Cardiac fibroblast (primary cell): ENCODE measurements around the gene SEMA6B.

Experiments
- DNase-seq, 2 donors: peaks; one replicate each; pipeline versions ENCODE4 v3.0.0 to v3.0.0-alpha.2; 2010; ENCODE audit warnings: low read depth in 2 of 2
- H3K4me3 ChIP-seq, 2 donors: replicated peaks in 1 of 2; 1 replicate in 1 of 2; 2 replicates in 1 of 2; pipeline ENCODE4 v1.5.1; 2011; ENCODE audit warnings: low read depth in 2 of 2, low read length in 2 of 2, mild to moderate bottlenecking in 2 of 2, moderate library complexity in 1 of 2
- TF ChIP-seq, protein P1 (sequence below): IDR thresholded peaks from one replicate; pipeline ENCODE4 v1.5.1; 2011; ENCODE audit warnings: low read depth, mild to moderate bottlenecking, low read length, inconsistent platforms

The SEMA6B gene

DNA sequence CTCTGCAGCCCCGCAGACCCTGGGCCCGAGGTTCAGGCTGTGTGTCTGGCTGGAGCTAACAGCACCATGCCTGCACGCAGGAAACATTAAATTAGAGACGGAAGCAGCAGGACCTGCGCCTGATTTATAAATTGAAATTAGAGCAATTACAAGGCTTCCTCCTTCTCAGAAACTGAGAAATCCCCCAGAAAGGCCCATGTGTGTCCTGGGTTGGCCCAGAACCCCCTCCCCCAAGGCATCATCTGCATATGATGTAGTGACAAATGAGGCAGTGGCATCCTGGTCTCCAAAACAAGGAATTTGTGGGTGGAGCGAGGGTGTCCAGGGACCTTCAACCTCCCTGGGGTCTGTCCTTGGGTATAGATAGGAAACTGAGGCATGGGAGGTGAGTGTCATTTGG lies 27.2 kb upstream of the SEMA6B start:
- DNase-seq, result no peak
- TF ChIP-seq, protein P1, sequence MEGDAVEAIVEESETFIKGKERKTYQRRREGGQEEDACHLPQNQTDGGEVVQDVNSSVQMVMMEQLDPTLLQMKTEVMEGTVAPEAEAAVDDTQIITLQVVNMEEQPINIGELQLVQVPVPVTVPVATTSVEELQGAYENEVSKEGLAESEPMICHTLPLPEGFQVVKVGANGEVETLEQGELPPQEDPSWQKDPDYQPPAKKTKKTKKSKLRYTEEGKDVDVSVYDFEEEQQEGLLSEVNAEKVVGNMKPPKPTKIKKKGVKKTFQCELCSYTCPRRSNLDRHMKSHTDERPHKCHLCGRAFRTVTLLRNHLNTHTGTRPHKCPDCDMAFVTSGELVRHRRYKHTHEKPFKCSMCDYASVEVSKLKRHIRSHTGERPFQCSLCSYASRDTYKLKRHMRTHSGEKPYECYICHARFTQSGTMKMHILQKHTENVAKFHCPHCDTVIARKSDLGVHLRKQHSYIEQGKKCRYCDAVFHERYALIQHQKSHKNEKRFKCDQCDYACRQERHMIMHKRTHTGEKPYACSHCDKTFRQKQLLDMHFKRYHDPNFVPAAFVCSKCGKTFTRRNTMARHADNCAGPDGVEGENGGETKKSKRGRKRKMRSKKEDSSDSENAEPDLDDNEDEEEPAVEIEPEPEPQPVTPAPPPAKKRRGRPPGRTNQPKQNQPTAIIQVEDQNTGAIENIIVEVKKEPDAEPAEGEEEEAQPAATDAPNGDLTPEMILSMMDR, result no peak

DNA sequence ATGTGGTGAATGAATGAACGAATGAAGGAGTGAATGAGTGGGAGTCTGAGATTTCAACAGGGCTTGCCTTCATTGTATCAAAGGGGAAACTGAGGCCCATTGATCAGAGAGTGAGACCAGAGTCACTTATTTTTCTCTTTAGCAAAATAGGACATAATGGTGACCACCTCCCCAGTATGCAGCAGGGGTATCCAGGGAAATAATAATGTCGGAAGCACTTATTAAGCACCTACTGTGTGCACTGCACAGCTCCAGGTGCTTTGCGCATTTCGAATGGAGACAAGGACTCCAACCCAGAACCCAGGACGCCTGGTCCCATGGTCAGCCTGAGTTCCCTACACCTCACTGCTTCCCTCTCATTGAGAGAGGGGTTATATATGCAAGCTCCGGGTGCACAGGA lies 26.8 kb upstream of the SEMA6B start:
- DNase-seq, result no peak
- TF ChIP-seq, protein P1, result no peak
- H3K4me3 ChIP-seq, result no peak overlapping the region

More for the DNA sequence above, 27.2 kb upstream of the SEMA6B start:
- no peak overlapping the region for H3K4me3 ChIP-seq

DNA sequence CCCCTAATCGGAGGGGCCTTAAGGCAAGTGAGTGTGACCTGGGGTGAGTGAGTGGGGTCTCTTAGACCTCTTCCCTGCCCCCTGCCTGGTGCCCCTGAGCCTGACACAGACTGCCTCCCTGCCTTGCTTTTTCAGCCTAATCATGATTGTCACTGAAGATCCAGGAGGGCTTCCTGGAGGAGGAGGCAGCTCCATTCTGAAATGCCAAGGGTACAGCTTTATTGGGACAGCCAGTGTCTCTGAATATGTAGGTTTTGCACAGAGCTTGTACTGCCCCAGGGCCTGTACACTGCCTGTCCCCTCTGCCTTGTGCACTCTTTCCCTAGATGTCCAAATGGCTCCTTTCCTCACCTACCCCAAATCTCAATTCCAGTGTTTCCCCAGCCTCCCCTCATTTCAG lies 26.1 kb upstream of the SEMA6B start:
- TF ChIP-seq, protein P1, result no peak
- DNase-seq, result no peak
- no peak overlapping the region for H3K4me3 ChIP-seq

DNA sequence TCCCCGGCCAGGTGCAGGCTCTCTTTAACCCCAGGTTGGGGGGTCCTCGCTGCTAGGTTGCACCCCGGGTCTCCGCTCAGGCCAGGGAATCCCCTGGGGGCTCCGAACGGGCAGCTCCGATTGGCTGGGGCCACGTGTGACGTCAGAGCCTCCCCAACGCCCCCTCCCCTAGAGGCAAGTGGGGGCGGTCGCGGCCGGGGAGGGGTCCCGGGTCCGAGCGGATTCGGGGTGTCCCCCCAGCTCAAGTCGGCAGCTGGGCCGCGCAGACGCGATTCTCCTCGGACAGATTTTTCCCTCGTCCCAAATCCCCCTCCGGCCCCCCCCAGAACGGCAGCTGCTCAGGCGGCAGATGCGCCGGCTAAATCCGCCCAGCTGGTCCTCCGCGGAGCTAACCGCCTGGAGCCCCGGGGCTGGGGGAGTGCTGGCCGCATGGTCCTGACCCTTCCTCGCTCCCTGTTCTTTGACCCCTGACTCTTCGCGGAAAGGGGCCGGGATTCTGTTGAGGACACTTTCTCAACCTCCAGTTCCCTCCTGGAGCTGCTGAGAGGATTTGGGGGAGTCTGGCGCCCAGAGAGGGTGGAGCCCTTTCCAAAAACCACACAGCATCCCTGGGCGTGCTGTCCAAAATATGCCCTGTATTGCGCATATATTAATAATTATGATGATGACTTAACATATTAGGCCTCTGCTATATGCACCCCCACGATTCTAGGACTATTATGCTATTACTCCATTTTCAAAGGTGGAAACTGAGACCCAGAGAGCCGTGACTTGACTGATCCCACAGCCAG lies 25.4 kb upstream of the SEMA6B start:
- H3K4me3 ChIP-seq, result peak overlapping the region; percentile 43 to 62
- TF ChIP-seq, protein P1, result no peak
- DNase-seq, result no peak

DNA sequence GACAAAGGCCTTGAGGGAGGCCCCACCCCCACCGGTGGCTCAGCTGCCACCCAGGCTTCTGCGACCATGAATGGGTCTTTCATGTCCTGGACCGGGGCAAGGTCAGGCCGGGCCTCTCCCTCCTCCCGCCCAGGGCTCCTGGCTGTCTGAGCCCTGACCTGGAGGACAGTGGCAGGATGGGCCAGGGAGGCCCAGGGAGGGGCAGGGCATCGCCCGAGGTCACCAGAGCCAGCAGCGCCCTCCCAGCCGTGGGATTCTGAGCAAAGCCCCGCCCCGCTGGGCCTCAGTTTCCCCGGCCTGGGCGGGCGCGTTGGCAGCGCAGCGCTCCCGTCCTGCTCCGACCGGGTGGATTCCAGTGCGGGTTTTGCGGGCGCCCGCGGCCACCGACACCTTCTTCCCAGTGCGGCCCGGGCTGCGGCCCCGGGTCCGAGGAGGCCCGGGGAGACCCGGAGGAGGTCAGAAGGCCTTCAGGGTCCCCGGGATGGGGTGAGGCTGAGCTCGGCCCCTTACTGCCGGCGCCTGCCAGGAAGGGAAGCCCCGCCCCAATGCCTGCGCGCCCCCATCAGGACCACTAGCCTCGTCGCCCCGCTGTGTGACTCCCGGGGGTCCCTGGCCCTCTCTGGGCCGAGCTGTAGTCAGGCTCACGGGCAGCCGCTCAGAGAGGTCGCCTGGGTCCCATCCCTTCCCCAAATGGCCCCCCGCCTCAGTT lies 24.6 kb upstream of the SEMA6B start:
- peak overlapping the region; percentile 43 to 62 for H3K4me3 ChIP-seq

DNA sequence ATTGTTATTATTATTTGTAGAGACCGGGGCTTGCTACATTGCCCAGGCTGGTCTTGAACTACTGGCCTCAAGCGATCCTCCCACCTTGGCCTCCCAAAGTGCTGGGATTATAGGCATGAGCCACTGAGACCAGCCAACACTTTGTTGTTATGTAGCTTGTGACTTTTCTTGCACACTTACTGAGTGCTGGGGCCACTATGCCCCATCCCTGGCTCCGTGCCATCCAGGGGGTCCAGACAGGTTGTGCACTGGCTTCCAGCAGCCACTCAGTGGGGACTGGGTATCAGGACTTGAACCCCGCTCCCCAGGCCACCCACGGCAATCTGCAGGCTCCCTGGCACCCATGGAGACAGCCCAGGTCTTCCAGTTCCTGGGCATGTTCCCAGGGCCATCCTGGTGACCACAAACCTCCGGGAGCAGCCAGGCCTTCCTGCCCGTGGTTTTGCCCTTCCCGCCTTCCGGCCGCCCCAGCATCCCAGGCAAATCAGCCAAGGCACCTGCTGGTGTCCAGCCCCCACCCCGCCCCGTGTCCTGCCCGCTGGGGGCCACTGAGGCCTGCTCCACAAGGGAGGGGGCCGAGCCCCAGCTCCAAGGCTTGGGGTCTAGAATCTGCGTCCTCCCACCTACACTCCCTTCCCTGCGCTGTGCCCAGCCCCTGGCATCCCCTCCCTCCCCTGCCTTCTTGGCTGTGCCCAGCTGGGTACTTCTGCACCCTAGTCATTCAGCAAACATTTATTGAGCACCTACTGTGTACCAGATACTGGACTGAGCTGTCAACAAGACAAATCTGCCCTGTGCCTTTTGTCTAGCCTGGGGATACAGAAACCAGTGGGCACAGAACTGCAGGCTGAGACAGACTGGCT lies 23.7 kb upstream of the SEMA6B start:
- no peak overlapping the region for H3K4me3 ChIP-seq
- TF ChIP-seq, protein P1, result no peak
- DNase-seq, result no peak

More for the DNA sequence above, 24.6 kb upstream of the SEMA6B start:
- TF ChIP-seq, protein P1, result no peak
- peak; percentile 32 to 66 for DNase-seq
